ENCODE results near the gene HSD17B1. TPM values are rescaled to one million over a fixed set of nuclear protein-coding genes. Genes with fewer than 3 reads are reported as not detected.
A peak's percentile ranks its signal among the peaks of the same experiment; 100 is the strongest.
"Not testable (repeated sequence)": the region's sequence is repeated elsewhere in the genome, so short reads cannot be mapped to it uniquely, and the experiment has no call there.

Gene HSD17B1
- total RNA-seq, 2 donors from 2014 or later = 0.90 to 1.2 TPM

GRCh38 chr17:42531455-42532354 is 21.0 kb upstream of the HSD17B1 start:
- DNase-seq (peak in 2 of 3 donors; percentile 47 to 48), ATAC-seq (peak; percentile 49)
- peak overlapping the region; percentile 79 for H3K4me3 Mint-ChIP-seq
- peaks cover 27% of the 10 kb centered on the region for H3K4me1 Mint-ChIP-seq
- H3K9me3 ChIP-seq (ENCODE audit: control insufficient read depth, low read length, poor library complexity, severe bottlenecking) = no peaks in the 10 kb centered on the region
- no peaks in the 10 kb centered on the region for H3K36me3 Mint-ChIP-seq (ENCODE audit: low read depth)
- peaks cover 5% of the 10 kb centered on the region for H3K27me3 Mint-ChIP-seq
- H3K27ac Mint-ChIP-seq = peak overlapping the region; percentile 70

- ATAC-seq (peak; percentile 7), DNase-seq (no peak)
- Mint-ChIP-seq H3K4me3 (peak overlapping the region; percentile 86), H3K36me3 (ENCODE audit: low read depth) (no peaks in the 10 kb centered on the region), H3K27ac (peak overlapping the region; percentile 91), H3K27me3 (peaks cover 5% of the 10 kb centered on the region), H3K4me1 (peaks cover 30% of the 10 kb centered on the region)
- no peaks in the 10 kb centered on the region for H3K9me3 ChIP-seq (ENCODE audit: control insufficient read depth, low read length, poor library complexity, severe bottlenecking)
Measured at GRCh38 chr17:42535155-42536047, 17.3 kb upstream of the HSD17B1 start.

- H3K27me3 Mint-ChIP-seq = peaks cover 5% of the 10 kb centered on the region
- H3K36me3 Mint-ChIP-seq (ENCODE audit: low read depth) = no peaks in the 10 kb centered on the region
- peak within 1 kb of the TSS; percentile 91 for H3K27ac Mint-ChIP-seq
- H3K4me1 Mint-ChIP-seq = peaks cover 31% of the 10 kb centered on the region
- H3K9me3 ChIP-seq (ENCODE audit: control insufficient read depth, low read length, poor library complexity, severe bottlenecking) = no peaks in the 10 kb centered on the region
- H3K4me3 Mint-ChIP-seq = peak within 1 kb of the TSS; percentile 88
- peak; percentile 64 to 71 (median 66) for DNase-seq
- ATAC-seq = peak; percentile 84
Measured at GRCh38 chr17:42536048-42536371, 16.7 kb upstream of the HSD17B1 start, which contains the start of gene NAGLU. NAGLU (plus strand) TSS chr17:42536241; CDS start chr17:42536273, 32 bp downstream.

- Mint-ChIP-seq H3K27me3 (peaks cover 5% of the 10 kb centered on the region), H3K4me1 (peaks cover 33% of the 10 kb centered on the region)
- ATAC-seq = peak; percentile 70
Measured at GRCh38 chr17:42536372-42537155, 16.2 kb upstream of the HSD17B1 start.

GRCh38 chr17:42537156-42537805 is 15.4 kb upstream of the HSD17B1 start:
- Mint-ChIP-seq H3K27ac (peak overlapping the region; percentile 24), H3K4me1 (peaks cover 30% of the 10 kb centered on the region)
- DNase-seq = no peak

More at GRCh38 chr17:42536372-42537155, 16.2 kb upstream of the HSD17B1 start:
- DNase-seq = peak; percentile 35 to 63 (median 60)
- H3K9me3 ChIP-seq (ENCODE audit: control insufficient read depth, low read length, poor library complexity, severe bottlenecking) = no peaks in the 10 kb centered on the region
- Mint-ChIP-seq H3K27ac (peak overlapping the region; percentile 24), H3K36me3 (ENCODE audit: low read depth) (no peaks in the 10 kb centered on the region), H3K4me3 (peak overlapping the region; percentile 88)

GRCh38 chr17:42537826-42538451 is 14.8 kb upstream of the HSD17B1 start:
- peak overlapping the region; percentile 84 for H3K4me3 Mint-ChIP-seq
- no peak for ATAC-seq
- no peak for DNase-seq
- no peak overlapping the region for H3K27ac Mint-ChIP-seq
- no peaks in the 10 kb centered on the region for H3K36me3 Mint-ChIP-seq (ENCODE audit: low read depth)
- H3K9me3 ChIP-seq (ENCODE audit: control insufficient read depth, low read length, poor library complexity, severe bottlenecking) = no peaks in the 10 kb centered on the region
- H3K4me1 Mint-ChIP-seq = peaks cover 30% of the 10 kb centered on the region
- H3K27me3 Mint-ChIP-seq = peaks cover 5% of the 10 kb centered on the region

More at GRCh38 chr17:42537156-42537805, 15.4 kb upstream of the HSD17B1 start:
- no peak for ATAC-seq
- peak overlapping the region; percentile 88 for H3K4me3 Mint-ChIP-seq
- H3K27me3 Mint-ChIP-seq = peaks cover 5% of the 10 kb centered on the region
- no peaks in the 10 kb centered on the region for H3K9me3 ChIP-seq (ENCODE audit: control insufficient read depth, low read length, poor library complexity, severe bottlenecking)
- no peaks in the 10 kb centered on the region for H3K36me3 Mint-ChIP-seq (ENCODE audit: low read depth)

- Mint-ChIP-seq H3K27me3 (peaks cover 3% of the 10 kb centered on the region), H3K27ac (no peak overlapping the region), H3K36me3 (ENCODE audit: low read depth) (no peaks in the 10 kb centered on the region), H3K4me3 (peak overlapping the region; percentile 84), H3K4me1 (peaks cover 28% of the 10 kb centered on the region)
- H3K9me3 ChIP-seq (ENCODE audit: control insufficient read depth, low read length, poor library complexity, severe bottlenecking) = no peaks in the 10 kb centered on the region
- ATAC-seq (no peak), DNase-seq (no peak)
Measured at GRCh38 chr17:42538482-42538881, 14.2 kb upstream of the HSD17B1 start.

- H3K36me3 Mint-ChIP-seq (ENCODE audit: low read depth); H3K9me3 ChIP-seq (ENCODE audit: control insufficient read depth, low read length, poor library complexity, severe bottlenecking); DNase-seq; H3K27me3 Mint-ChIP-seq; ATAC-seq: not testable (repeated sequence)
- Mint-ChIP-seq H3K27ac (peak overlapping the region; percentile 39), H3K4me3 (peak overlapping the region; percentile 41), H3K4me1 (peaks cover 24% of the 10 kb centered on the region)
Measured at GRCh38 chr17:42540558-42540957, 12.2 kb upstream of the HSD17B1 start.

- ATAC-seq (peak; percentile 23), DNase-seq (no peak)
- Mint-ChIP-seq H3K4me3 (peak overlapping the region; percentile 60), H3K27ac (peak overlapping the region; percentile 39), H3K27me3 (no peaks in the 10 kb centered on the region), H3K4me1 (peaks cover 21% of the 10 kb centered on the region), H3K36me3 (ENCODE audit: low read depth) (no peaks in the 10 kb centered on the region)
- H3K9me3 ChIP-seq (ENCODE audit: control insufficient read depth, low read length, poor library complexity, severe bottlenecking) = no peaks in the 10 kb centered on the region
Measured at GRCh38 chr17:42541041-42541833, 11.5 kb upstream of the HSD17B1 start.

- Mint-ChIP-seq H3K27ac (no peak overlapping the region), H3K27me3 (no peaks in the 10 kb centered on the region), H3K36me3 (ENCODE audit: low read depth) (no peaks in the 10 kb centered on the region), H3K4me3 (no peak overlapping the region), H3K4me1 (peaks cover 17% of the 10 kb centered on the region)
- DNase-seq (no peak), ATAC-seq (no peak)
- H3K9me3 ChIP-seq (ENCODE audit: control insufficient read depth, low read length, poor library complexity, severe bottlenecking) = no peaks in the 10 kb centered on the region
Measured at GRCh38 chr17:42543190-42544079, 9.3 kb upstream of the HSD17B1 start.
